Karpas-422 (cell line): ENCODE measurements around the gene WDR33. TPM values are rescaled to one million over a fixed set of nuclear protein-coding genes. Genes with fewer than 3 reads are reported as not detected.
A peak's percentile ranks its signal among the peaks of the same experiment; 100 is the strongest.
"Not testable (repeated sequence)": the region's sequence is repeated elsewhere in the genome, so short reads cannot be mapped to it uniquely, and the experiment has no call there.

Experiments used
- DNase-seq: peaks from one replicate; pipeline ENCODE4 v3.0.0-alpha.2; 2015
- H2AFZ ChIP-seq: fragments of 200-600 bp; sonication (generic); 2 replicates; pipeline ENCODE4 v1.6.1; 2014; ENCODE audit warnings: antibody characterized with exemption, low read length, mixed read lengths
- H3K27ac ChIP-seq: fragments of 200-600 bp; sonication (generic); 2 replicates; pipeline ENCODE4 v1.5.1; 2014; ENCODE audit warnings: mild to moderate bottlenecking, low read length, moderate library complexity
- H3K27me3 ChIP-seq: fragments of 200-600 bp; sonication (generic); 2 replicates; pipeline ENCODE4 v1.6.1; 2014; ENCODE audit warnings: low read length, mixed read lengths
- H3K36me3 ChIP-seq: fragments of 200-600 bp; sonication (generic); 2 replicates; pipeline ENCODE4 v1.6.1; 2014; ENCODE audit warnings: low read length, mixed read lengths; ENCODE audit not compliant: insufficient read depth
- H3K4me1 ChIP-seq: fragments of 200-600 bp; sonication (generic); 2 replicates; pipeline ENCODE4 v1.6.1; 2014; ENCODE audit warnings: mild to moderate bottlenecking, low read length, mixed read lengths
- H3K4me2 ChIP-seq: fragments of 200-600 bp; sonication (generic); 2 replicates; pipeline ENCODE4 v1.6.1; 2014; ENCODE audit warnings: low read length, low read depth, mild to moderate bottlenecking; ENCODE audit not compliant: poor library complexity, severe bottlenecking
- H3K4me3 ChIP-seq: fragments of 200-600 bp; sonication (generic); 2 replicates; pipeline ENCODE4 v1.5.1; 2014; ENCODE audit warnings: mild to moderate bottlenecking, antibody characterized with exemption, low read length, mixed read lengths
- H3K79me2 ChIP-seq: fragments of 200-600 bp; sonication (generic); 2 replicates; pipeline ENCODE4 v1.6.1; 2014; ENCODE audit warnings: mild to moderate bottlenecking, low read length, mixed read lengths
- H3K9ac ChIP-seq: fragments of 200-600 bp; sonication (generic); 2 replicates; pipeline ENCODE4 v1.6.0; 2014; ENCODE audit warnings: low read length
- H3K9me2 ChIP-seq: fragments of 200-600 bp; sonication (generic), shearing (Covaris generic); replicated peaks from 2 replicates; pipeline ENCODE4 v1.6.0; 2014; ENCODE audit warnings: mild to moderate bottlenecking, low read length, moderate library complexity; ENCODE audit not compliant: insufficient read depth
- H3K9me3 ChIP-seq: fragments of 300-700, 200-600 bp; sonication (generic); 2 replicates; pipeline ENCODE4 v1.6.1; 2014; ENCODE audit warnings: low read length, mixed read lengths
- H4K20me1 ChIP-seq: fragments of 200-600 bp; sonication (generic); 2 replicates; pipeline ENCODE4 v1.6.1; 2014; ENCODE audit warnings: mild to moderate bottlenecking, antibody characterized with exemption, low read length, low read depth; ENCODE audit not compliant: insufficient read depth
- total RNA-seq: library from RNA; depleted of rRNA; stranded (reverse); fragments of >200 nt; shearing (Covaris generic); gene quantifications from 2 replicates; pipeline ENCODE4 v1.2.3, GENCODE V29; 2014; ENCODE audit warnings: low replicate concordance

Gene WDR33
- total RNA-seq, 1 experiment from 2014 or later = 65.0 TPM

DNA sequence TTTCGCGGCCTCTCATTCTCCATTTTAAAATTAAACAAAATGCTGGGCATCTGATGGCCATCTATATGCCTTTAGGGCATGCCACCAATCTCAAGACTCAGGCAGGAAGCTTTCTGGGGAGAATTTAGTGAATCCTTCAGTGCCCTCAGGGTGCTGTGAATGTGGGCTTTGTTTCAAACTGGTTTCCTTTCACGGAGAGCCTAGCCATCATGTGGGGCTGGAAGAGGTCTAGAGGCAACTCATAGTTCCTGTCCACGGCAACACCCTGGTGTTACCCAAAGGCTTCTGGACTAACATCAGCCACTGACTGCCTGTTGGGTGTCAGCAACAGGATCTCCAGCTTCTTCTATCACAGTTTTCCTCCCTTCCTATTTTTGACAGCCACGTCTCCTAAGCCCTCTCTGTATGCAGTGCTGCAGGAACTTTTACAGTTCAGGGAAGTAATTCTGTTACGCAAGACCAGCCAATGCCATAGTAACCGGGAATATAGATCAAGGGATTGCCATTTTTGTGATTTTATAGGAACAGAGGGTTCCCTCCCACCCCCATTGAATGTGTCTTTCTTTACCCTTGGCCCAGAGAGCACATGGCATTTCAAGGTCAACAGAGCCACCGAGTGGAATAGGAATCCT, 7.9 kb upstream of the WDR33 start:
- Histone ChIP-seq H3K9ac (no peak overlapping the region), H3K4me3 (no peak overlapping the region), H3K79me2 (no peaks in the 10 kb centered on the region), H3K4me2 (no peak overlapping the region), H3K27ac (no peak overlapping the region), H3K9me3 (peaks cover 22% of the 10 kb centered on the region), H2AFZ (no peak overlapping the region), H3K27me3 (peaks cover 9% of the 10 kb centered on the region; the same call in 1 of the 2 replicates), H4K20me1 (no peaks in the 10 kb centered on the region), H3K36me3 (no peaks in the 10 kb centered on the region; the same call in 1 of the 2 replicates), H3K4me1 (0 out of 2 replicates have a peak, but pooled peaks cover 4% of the 10 kb centered on the region), H3K9me2 (no peaks in the 10 kb centered on the region)
- no peak for DNase-seq

DNA sequence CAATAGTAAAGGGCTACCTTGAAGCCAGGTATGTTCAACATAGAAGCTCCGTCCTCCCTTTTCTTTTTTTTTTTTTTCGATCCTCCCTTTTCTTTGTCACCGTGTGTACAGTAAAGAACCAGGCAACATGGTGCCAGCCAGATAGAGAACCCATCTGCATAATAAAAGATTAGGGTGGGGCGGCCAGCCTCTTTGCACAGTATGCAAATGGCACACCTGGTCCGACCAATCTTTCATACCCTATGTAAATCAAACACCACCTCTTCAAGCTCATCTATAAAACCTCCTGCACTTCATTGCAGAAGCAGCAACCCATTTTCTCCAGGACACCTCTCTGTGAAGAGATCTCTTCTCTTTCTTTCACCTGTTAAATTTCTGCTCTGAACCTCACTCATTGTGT, 7.3 kb upstream of the WDR33 start:
- 0 out of 2 replicates have a peak, but pooled peaks cover 4% of the 10 kb centered on the region for H3K4me1 ChIP-seq
- H2AFZ ChIP-seq = no peak overlapping the region
- no peak overlapping the region for H3K27ac ChIP-seq
- H3K9ac ChIP-seq = no peak overlapping the region
- no peaks in the 10 kb centered on the region for H4K20me1 ChIP-seq
- no peak overlapping the region for H3K4me2 ChIP-seq
- no peaks in the 10 kb centered on the region; the same call in 1 of the 2 replicates for H3K36me3 ChIP-seq
- H3K4me3 ChIP-seq = no peak overlapping the region
- H3K9me3 ChIP-seq = peaks cover 22% of the 10 kb centered on the region
- no peaks in the 10 kb centered on the region for H3K9me2 ChIP-seq
- DNase-seq = no peak
- no peaks in the 10 kb centered on the region for H3K79me2 ChIP-seq
- peaks cover 9% of the 10 kb centered on the region; the same call in 1 of the 2 replicates for H3K27me3 ChIP-seq

DNA sequence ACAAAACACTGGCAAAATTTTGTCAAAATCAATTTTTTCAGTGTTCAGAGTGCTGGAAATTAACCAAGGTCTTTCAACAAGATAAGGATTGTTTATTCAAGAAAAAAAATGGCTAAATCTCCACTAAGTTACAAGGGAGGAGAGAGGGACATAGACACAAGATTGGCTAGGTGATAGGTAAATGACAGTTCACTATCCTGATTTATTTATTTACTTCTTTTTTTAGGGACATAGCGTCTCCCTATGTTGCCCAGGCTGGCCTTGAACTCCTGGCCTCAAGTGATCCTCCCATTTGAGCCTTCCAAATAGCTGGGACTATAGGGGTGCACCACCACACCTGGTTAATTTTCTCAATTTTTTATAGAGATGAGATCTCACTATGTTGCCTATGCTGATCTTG, 3.7 kb upstream of the WDR33 start:
- Histone ChIP-seq H3K9me2 (no peaks in the 10 kb centered on the region), H4K20me1 (peaks cover 4% of the 10 kb centered on the region; the same call in 1 of the 2 replicates), H3K79me2 (peaks cover 12% of the 10 kb centered on the region), H2AFZ (no peak overlapping the region), H3K27me3 (peaks cover 5% of the 10 kb centered on the region; the same call in 1 of the 2 replicates), H3K4me1 (peaks cover 25% of the 10 kb centered on the region), H3K4me3 (no peak overlapping the region), H3K9me3 (peaks cover 11% of the 10 kb centered on the region), H3K4me2 (no peak overlapping the region), H3K9ac (no peak overlapping the region), H3K36me3 (no peaks in the 10 kb centered on the region; the same call in 1 of the 2 replicates), H3K27ac (no peak overlapping the region)
- no peak for DNase-seq

DNA sequence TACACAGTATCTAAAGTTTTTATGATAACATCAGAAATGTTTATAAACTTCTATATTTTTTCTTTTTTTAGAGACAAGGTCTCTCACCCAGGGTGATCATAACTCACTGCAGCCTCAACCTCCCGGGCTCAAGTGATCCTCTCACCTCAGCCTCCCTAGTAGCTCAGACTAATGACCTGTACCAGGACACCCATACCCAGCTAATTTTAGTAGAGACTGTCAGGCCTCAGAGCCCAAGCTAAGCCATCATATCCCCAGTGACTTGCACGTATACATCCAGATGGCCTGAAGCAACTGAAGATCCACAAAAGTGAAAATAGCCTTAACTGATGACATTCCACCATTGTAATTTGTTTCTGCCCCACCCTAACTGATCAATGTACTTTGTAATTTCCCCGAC, 1.5 kb upstream of the WDR33 start:
- not testable (repeated sequence) for H3K36me3 ChIP-seq, H3K27me3 ChIP-seq, H3K4me3 ChIP-seq, H3K9me3 ChIP-seq, H3K9ac ChIP-seq, H2AFZ ChIP-seq, H3K9me2 ChIP-seq
- Histone ChIP-seq H3K79me2 (peaks cover 33% of the 10 kb centered on the region), H3K4me2 (peak overlapping the region; percentile 94), H4K20me1 (peaks cover 21% of the 10 kb centered on the region), H3K27ac (peak overlapping the region; percentile 80; the same call in 1 of the 2 replicates), H3K4me1 (peaks cover 38% of the 10 kb centered on the region)
- DNase-seq = peak; percentile 71

DNA sequence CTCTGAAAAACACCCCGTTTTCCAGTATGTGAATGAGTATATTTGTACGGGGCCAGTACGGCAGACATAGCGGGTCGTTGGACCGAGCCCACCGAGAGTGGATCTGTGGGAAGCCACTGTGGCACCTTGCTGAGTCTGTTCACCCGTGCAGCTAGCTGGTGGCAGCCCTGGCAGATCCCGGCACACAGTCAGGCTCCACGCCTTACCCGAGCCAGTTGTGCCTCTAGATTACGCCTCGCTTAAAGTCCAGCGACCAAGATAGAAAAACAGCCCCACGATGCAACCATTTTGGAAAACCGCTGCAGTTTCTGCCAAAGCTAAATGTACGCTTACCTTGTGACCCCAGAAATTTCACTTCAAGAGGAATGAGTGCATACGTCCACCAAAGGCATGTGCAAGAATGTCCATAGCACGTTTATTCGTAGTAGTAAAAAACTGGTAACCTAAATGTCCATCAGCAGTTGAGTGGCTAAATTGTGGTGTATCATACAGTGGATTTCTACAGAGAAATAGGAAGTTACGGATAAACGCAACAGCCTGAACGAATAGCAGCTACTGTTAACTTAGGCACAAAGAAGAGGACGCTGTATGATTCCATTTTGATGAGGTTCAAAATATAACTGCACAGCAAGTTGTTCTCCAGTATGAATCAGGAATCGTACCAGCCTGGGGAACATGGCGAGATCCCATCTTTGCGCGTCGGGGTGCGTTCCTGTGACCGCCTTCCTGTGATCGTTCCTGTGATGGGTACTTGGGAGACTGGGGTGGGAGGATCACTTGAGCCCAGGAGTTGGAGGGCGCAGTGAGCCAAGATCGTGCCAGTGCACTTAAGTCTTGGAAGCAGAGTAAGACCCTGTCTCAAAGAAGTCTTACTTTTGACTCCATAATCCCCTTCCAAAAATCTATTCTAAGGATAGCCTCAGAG, 688 bp upstream of the WDR33 start:
- Histone ChIP-seq H3K27ac (peak overlapping the region; percentile 80), H3K4me2 (peak overlapping the region; percentile 94), H3K4me1 (peaks cover 41% of the 10 kb centered on the region), H3K9me3 (no peaks in the 10 kb centered on the region), H3K36me3 (0 out of 2 replicates have a peak, but pooled peaks cover 3% of the 10 kb centered on the region), H3K9me2 (no peaks in the 10 kb centered on the region), H4K20me1 (peaks cover 24% of the 10 kb centered on the region), H3K9ac (peak overlapping the region; percentile 92), H3K27me3 (no peaks in the 10 kb centered on the region), H2AFZ (peak overlapping the region; percentile 64; the same call in 1 of the 2 replicates), H3K79me2 (peaks cover 41% of the 10 kb centered on the region), H3K4me3 (peak overlapping the region; percentile 90)
- peak; percentile 59 for DNase-seq

DNA sequence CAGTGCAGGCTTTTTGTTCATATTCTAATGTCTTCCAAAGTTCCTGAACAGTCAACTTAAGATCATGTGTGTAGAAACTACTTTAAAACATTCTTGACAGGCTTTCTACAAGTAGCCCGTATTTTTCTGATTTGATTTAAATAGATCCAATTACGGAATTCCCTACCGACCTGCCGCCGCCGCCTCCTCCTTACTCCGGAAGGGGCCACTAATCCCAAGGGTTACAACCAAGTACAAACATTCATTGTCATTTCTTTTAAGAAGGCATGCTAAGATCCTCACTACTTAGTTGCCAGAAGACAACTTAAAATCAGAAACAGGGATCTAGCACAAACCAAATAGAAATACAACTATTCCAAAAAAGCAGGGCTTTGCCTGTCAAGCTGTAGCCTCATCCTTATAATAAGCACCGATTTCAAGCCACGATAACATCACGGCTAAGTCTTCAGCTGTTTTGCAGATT, 784 bp downstream of the WDR33 start:
- H3K9ac ChIP-seq = peak overlapping the region; percentile 92
- H3K9me3 ChIP-seq = no peaks in the 10 kb centered on the region
- peaks cover 45% of the 10 kb centered on the region for H3K4me1 ChIP-seq
- peaks cover 56% of the 10 kb centered on the region for H3K79me2 ChIP-seq
- peak overlapping the region; percentile 94 for H3K4me2 ChIP-seq
- peak overlapping the region; percentile 80 for H3K27ac ChIP-seq
- no peaks in the 10 kb centered on the region for H3K27me3 ChIP-seq
- H4K20me1 ChIP-seq = peaks cover 29% of the 10 kb centered on the region
- no peak for DNase-seq
- H3K36me3 ChIP-seq = peaks cover 8% of the 10 kb centered on the region; the same call in 1 of the 2 replicates
- peak overlapping the region; percentile 90 for H3K4me3 ChIP-seq
- H3K9me2 ChIP-seq = no peaks in the 10 kb centered on the region
- no peak overlapping the region for H2AFZ ChIP-seq

DNA sequence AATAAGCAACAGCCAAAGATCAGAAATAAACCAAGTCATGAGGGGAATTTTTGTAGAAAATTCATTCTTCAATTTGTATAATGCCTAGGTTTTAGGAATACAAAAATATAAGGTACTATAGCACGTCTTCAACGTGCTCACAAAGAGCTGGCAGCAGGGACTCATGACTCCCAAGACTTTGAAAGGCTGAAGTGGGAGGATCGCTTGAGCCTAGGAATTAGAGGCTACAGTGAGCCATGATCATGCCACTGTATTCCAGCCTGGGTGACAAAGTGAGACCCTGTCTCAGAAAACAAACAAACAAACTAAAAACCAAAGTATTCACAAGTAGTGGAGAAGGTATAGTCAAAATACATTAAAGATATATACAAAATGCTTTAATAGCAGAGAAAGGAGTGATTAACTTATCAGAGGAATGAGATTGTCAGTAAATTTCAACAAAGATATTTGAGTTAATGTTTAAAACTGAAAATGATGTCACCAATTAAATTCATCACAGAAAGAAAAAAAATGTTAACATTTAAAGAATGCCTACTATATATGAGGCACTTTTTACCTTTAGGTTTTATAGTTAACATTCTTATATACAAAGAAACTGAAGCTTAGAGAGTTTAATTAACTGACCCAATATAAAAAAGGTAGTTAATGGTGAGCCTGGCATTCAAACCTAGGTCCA, 3.2 kb downstream of the WDR33 start:
- Histone ChIP-seq H3K4me3 (no peak overlapping the region), H3K36me3 (peaks cover 13% of the 10 kb centered on the region), H3K4me1 (peaks cover 43% of the 10 kb centered on the region), H3K9me3 (no peaks in the 10 kb centered on the region), H2AFZ (no peak overlapping the region), H3K27ac (no peak overlapping the region), H4K20me1 (peaks cover 38% of the 10 kb centered on the region), H3K79me2 (peaks cover 80% of the 10 kb centered on the region), H3K9ac (no peak overlapping the region), H3K9me2 (no peaks in the 10 kb centered on the region), H3K4me2 (peak overlapping the region; percentile 26), H3K27me3 (no peaks in the 10 kb centered on the region)
- no peak for DNase-seq
